Type B pancreatic cell (in vitro differentiated cells): ENCODE data around the gene CARHSP1. TPM values are rescaled to one million over a fixed set of nuclear protein-coding genes. Genes with fewer than 3 reads are reported as not detected.

Experiments used
- DNase-seq: peaks from one replicate; pipeline ENCODE4 v3.0.0; 2021; ENCODE audit warnings: mixed read lengths; ENCODE audit not compliant: unreplicated experiment; ENCODE audit errors: extremely low spot score
- H3K27ac Mint-ChIP-seq: 2 replicates; pipeline ENCODE4 v1.8.0; 2021; ENCODE audit warnings: mild to moderate bottlenecking, mixed read lengths
- H3K27me3 Mint-ChIP-seq: 2 replicates; pipeline ENCODE4 v1.8.0; 2021; ENCODE audit warnings: mixed read lengths
- H3K36me3 Mint-ChIP-seq: 2 replicates; pipeline ENCODE4 v1.8.0; 2021; ENCODE audit warnings: mixed read lengths
- H3K4me1 Mint-ChIP-seq: one replicate; pipeline ENCODE4 v1.8.0; 2021; ENCODE audit warnings: mixed read lengths; ENCODE audit not compliant: unreplicated experiment
- H3K4me3 Mint-ChIP-seq: 2 replicates; pipeline ENCODE4 v1.8.0; 2021; ENCODE audit warnings: mild to moderate bottlenecking, mixed read lengths
- H3K9me3 Mint-ChIP-seq: 2 replicates; pipeline ENCODE4 v1.8.0; 2021; ENCODE audit warnings: mixed read lengths
- CTCF ChIP-seq: fragments of 200-600 bp; sonication (generic); conservative IDR thresholded peaks from 2 replicates; pipeline ENCODE4 v1.5.0; 2021; ENCODE audit warnings: antibody characterized with exemption, mild to moderate bottlenecking
- total RNA-seq: library from RNA; stranded (reverse); gene quantifications from 2 replicates; pipeline ENCODE4 v1.2.1, GENCODE V29; 2021; ENCODE audit warnings: low replicate concordance

Gene CARHSP1
- total RNA-seq, 1 donor from 2014 or later = 84.6 TPM

- no peak for DNase-seq
- Mint-ChIP-seq H3K36me3 (peaks cover 20% of the 10 kb centered on the region), H3K27ac (peak overlapping the region; percentile 13), H3K4me3 (no peak overlapping the region), H3K9me3 (no peaks in the 10 kb centered on the region), H3K4me1 (peaks cover 8% of the 10 kb centered on the region), H3K27me3 (no peaks in the 10 kb centered on the region)
- TF ChIP-seq CTCF = no peak
These were observed 23.3 kb upstream of the CARHSP1 start for GRCh38 chr16:8892101-8892575.

DNA sequence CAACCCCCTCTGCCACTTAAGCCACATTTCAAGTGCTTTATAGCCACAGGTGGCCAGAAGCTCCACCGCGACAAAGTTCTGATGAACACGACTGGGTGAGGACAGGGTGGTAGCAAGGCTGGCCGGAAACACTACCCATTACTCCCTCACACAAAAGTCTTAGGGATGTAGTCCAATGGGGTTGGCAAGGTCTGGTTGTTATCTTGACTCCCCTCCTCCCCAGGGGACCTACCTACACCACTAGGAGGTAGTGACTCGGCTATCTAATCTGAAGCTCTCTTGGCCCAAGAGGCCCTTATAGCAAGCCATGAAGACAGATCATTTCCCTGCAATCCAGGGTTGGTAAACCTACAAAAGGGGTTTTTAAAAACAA is 21.7 kb upstream of the CARHSP1 start:
- TF ChIP-seq CTCF = no peak
- Mint-ChIP-seq H3K27ac (no peak overlapping the region), H3K4me3 (no peak overlapping the region), H3K4me1 (peaks cover 19% of the 10 kb centered on the region), H3K36me3 (peaks cover 20% of the 10 kb centered on the region), H3K9me3 (no peaks in the 10 kb centered on the region), H3K27me3 (no peaks in the 10 kb centered on the region)
- DNase-seq = no peak

- Mint-ChIP-seq H3K4me3 (no peak overlapping the region), H3K4me1 (peaks cover 23% of the 10 kb centered on the region), H3K27me3 (no peaks in the 10 kb centered on the region), H3K36me3 (peaks cover 20% of the 10 kb centered on the region), H3K9me3 (no peaks in the 10 kb centered on the region), H3K27ac (no peak overlapping the region)
- no peak for DNase-seq
- no peak for TF ChIP-seq CTCF
These were observed 21.2 kb upstream of the CARHSP1 start for GRCh38 chr16:8889893-8890548.

DNA sequence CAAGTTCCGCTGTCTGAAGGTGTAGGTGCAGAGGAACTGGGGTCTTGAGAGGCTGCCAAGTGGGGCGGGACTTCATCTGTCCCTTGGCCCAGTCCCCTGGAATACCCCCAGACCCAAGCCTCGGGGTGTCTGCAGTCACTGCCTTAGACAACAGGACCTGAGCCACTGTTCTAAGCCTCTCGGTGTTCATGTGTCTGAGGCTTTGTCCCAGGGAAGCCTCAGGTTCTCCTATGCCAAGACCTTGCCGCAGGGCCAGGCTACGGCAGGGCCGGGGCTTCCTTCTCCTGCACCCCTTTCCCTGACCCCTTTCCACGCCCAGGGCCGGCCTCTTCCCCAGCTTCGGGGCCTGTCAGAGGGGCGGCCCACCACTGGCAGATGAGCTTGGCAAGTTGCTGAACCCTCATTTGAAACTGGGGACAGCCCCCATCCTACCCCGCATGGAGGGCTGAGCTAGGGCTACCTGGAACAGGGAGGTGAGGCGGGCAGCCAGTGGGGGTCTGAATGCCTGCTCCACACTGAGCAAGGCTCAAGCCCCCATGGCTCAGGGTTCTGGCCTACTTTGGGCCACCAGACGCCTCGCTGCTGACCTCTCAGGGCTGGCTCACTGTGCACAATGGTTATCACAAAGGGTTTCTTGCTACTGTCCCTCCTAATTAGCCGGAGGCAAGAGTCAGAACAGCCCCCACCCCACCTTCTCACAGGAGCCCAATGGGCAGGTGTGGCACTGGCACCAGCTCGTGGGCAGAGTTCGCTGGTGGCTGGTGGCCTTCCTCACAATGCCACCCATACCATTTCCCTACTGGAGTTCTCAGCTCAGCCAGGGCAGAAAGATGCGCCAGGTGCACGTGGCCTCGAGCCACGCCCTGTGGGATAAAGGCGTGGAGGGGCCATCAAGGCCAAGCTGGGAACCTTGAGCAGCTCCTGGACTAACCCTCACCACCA is 20.4 kb upstream of the CARHSP1 start:
- DNase-seq = no peak
- Mint-ChIP-seq H3K27me3 (no peaks in the 10 kb centered on the region), H3K9me3 (no peaks in the 10 kb centered on the region), H3K36me3 (peaks cover 15% of the 10 kb centered on the region), H3K27ac (no peak overlapping the region), H3K4me1 (peaks cover 23% of the 10 kb centered on the region), H3K4me3 (no peak overlapping the region)
- no peak for TF ChIP-seq CTCF

DNA sequence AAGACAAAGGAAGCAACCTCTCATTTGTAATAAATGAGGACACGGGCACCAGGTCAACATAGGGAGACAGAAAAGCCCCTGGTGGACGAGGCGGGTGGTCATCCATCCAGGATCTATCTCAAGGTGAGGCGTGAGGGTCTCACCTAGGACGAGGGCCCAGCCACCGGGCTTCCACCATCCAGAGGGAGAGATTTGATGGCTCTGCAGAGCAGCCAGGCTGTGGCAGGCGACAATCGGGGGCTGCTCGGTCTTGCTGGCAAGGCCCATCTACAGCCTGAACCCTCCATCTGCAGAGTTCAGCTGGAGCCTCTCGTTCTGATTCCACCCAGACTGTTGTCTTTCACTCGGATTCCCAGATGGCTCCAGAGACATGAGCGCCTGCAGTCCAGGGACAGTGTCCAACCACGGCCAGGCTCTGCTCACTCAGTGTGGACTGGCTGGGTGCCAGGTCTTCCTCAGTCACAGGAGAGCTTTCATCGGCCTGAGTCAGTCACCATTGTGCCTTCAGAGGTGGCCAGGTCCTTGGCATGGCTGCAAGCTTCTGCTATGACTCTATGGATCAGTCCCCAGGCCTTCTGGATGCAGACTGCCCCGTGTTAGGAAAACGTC is 19.2 kb upstream of the CARHSP1 start:
- Mint-ChIP-seq H3K4me1 (peaks cover 20% of the 10 kb centered on the region), H3K9me3 (no peaks in the 10 kb centered on the region), H3K27ac (no peak overlapping the region), H3K27me3 (no peaks in the 10 kb centered on the region), H3K4me3 (no peak overlapping the region), H3K36me3 (peaks cover 11% of the 10 kb centered on the region)
- peak; percentile 16 for TF ChIP-seq CTCF
- no peak for DNase-seq
